ENCODE data around the gene SHD. TPM values are rescaled to one million over a fixed set of nuclear protein-coding genes. Genes with fewer than 3 reads are reported as not detected.
A peak's percentile ranks its signal among the peaks of the same experiment; 100 is the strongest.

The SHD gene
- total and polyA plus RNA-seq, 2 experiments from 2014 or later: 1.8 to 8.0 TPM

DNA sequence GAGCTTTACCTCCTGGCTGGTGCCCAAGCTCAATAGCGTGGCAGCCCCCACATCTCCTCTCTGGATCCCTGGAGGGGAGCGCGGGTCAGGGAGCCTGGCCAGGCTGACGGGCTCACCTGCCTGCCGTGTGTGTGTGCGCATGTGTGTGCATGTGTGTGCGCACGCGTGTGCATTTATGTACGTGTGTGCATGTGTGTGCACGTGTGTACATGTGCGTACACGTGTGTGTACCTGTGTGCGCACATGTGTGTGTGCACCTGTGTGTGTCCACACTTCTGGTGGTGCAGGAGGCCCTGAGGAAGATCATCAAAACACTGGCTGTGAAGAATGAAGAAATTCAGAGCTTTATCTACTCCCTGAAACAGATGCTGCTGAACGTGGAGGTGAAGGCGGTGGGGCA, 26.6 kb downstream of the SHD start:
- H3K4me1 Mint-ChIP-seq: peaks cover 15% of the 10 kb centered on the region
- ATAC-seq: no peak
- H2AFZ ChIP-seq: no peak overlapping the region
- H3K9me3 Mint-ChIP-seq: no peaks in the 10 kb centered on the region; the same call in 2 of the 3 replicates
- no peaks in the 10 kb centered on the region for H3K9me2 ChIP-seq (ENCODE audit: insufficient read depth)
- no peak for TF ChIP-seq EZH2phosphoT487 (IDR thresholded peaks at IDR 0.05; ENCODE audit: unreplicated experiment)
- no peak for TF ChIP-seq ZNF331 (CRISPR knock-in tag; IDR thresholded peaks at IDR 0.05; ENCODE audit: low read depth)
- TF ChIP-seq, protein P1, sequence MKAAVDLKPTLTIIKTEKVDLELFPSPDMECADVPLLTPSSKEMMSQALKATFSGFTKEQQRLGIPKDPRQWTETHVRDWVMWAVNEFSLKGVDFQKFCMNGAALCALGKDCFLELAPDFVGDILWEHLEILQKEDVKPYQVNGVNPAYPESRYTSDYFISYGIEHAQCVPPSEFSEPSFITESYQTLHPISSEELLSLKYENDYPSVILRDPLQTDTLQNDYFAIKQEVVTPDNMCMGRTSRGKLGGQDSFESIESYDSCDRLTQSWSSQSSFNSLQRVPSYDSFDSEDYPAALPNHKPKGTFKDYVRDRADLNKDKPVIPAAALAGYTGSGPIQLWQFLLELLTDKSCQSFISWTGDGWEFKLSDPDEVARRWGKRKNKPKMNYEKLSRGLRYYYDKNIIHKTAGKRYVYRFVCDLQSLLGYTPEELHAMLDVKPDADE (IDR thresholded peaks at IDR 0.05): no peak
- no peak for TF ChIP-seq EZH2 (IDR thresholded peaks at IDR 0.05; ENCODE audit: low read depth, unreplicated experiment)
- TF ChIP-seq, protein P2, sequence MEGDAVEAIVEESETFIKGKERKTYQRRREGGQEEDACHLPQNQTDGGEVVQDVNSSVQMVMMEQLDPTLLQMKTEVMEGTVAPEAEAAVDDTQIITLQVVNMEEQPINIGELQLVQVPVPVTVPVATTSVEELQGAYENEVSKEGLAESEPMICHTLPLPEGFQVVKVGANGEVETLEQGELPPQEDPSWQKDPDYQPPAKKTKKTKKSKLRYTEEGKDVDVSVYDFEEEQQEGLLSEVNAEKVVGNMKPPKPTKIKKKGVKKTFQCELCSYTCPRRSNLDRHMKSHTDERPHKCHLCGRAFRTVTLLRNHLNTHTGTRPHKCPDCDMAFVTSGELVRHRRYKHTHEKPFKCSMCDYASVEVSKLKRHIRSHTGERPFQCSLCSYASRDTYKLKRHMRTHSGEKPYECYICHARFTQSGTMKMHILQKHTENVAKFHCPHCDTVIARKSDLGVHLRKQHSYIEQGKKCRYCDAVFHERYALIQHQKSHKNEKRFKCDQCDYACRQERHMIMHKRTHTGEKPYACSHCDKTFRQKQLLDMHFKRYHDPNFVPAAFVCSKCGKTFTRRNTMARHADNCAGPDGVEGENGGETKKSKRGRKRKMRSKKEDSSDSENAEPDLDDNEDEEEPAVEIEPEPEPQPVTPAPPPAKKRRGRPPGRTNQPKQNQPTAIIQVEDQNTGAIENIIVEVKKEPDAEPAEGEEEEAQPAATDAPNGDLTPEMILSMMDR (conservative IDR thresholded peaks at IDR 0.05; ENCODE audit: low read depth in 2 of 2): no peak
- TF ChIP-seq, protein P3, sequence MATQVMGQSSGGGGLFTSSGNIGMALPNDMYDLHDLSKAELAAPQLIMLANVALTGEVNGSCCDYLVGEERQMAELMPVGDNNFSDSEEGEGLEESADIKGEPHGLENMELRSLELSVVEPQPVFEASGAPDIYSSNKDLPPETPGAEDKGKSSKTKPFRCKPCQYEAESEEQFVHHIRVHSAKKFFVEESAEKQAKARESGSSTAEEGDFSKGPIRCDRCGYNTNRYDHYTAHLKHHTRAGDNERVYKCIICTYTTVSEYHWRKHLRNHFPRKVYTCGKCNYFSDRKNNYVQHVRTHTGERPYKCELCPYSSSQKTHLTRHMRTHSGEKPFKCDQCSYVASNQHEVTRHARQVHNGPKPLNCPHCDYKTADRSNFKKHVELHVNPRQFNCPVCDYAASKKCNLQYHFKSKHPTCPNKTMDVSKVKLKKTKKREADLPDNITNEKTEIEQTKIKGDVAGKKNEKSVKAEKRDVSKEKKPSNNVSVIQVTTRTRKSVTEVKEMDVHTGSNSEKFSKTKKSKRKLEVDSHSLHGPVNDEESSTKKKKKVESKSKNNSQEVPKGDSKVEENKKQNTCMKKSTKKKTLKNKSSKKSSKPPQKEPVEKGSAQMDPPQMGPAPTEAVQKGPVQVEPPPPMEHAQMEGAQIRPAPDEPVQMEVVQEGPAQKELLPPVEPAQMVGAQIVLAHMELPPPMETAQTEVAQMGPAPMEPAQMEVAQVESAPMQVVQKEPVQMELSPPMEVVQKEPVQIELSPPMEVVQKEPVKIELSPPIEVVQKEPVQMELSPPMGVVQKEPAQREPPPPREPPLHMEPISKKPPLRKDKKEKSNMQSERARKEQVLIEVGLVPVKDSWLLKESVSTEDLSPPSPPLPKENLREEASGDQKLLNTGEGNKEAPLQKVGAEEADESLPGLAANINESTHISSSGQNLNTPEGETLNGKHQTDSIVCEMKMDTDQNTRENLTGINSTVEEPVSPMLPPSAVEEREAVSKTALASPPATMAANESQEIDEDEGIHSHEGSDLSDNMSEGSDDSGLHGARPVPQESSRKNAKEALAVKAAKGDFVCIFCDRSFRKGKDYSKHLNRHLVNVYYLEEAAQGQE (IDR thresholded peaks at IDR 0.05; ENCODE audit: unreplicated experiment): no peak
- TF ChIP-seq CREB1 (CRISPR knock-in tag; IDR thresholded peaks at IDR 0.05; ENCODE audit: low read depth): no peak
- TF ChIP-seq STAT1 (IDR thresholded peaks at IDR 0.05; ENCODE audit: unreplicated experiment): no peak
- TF ChIP-seq, protein P4, sequence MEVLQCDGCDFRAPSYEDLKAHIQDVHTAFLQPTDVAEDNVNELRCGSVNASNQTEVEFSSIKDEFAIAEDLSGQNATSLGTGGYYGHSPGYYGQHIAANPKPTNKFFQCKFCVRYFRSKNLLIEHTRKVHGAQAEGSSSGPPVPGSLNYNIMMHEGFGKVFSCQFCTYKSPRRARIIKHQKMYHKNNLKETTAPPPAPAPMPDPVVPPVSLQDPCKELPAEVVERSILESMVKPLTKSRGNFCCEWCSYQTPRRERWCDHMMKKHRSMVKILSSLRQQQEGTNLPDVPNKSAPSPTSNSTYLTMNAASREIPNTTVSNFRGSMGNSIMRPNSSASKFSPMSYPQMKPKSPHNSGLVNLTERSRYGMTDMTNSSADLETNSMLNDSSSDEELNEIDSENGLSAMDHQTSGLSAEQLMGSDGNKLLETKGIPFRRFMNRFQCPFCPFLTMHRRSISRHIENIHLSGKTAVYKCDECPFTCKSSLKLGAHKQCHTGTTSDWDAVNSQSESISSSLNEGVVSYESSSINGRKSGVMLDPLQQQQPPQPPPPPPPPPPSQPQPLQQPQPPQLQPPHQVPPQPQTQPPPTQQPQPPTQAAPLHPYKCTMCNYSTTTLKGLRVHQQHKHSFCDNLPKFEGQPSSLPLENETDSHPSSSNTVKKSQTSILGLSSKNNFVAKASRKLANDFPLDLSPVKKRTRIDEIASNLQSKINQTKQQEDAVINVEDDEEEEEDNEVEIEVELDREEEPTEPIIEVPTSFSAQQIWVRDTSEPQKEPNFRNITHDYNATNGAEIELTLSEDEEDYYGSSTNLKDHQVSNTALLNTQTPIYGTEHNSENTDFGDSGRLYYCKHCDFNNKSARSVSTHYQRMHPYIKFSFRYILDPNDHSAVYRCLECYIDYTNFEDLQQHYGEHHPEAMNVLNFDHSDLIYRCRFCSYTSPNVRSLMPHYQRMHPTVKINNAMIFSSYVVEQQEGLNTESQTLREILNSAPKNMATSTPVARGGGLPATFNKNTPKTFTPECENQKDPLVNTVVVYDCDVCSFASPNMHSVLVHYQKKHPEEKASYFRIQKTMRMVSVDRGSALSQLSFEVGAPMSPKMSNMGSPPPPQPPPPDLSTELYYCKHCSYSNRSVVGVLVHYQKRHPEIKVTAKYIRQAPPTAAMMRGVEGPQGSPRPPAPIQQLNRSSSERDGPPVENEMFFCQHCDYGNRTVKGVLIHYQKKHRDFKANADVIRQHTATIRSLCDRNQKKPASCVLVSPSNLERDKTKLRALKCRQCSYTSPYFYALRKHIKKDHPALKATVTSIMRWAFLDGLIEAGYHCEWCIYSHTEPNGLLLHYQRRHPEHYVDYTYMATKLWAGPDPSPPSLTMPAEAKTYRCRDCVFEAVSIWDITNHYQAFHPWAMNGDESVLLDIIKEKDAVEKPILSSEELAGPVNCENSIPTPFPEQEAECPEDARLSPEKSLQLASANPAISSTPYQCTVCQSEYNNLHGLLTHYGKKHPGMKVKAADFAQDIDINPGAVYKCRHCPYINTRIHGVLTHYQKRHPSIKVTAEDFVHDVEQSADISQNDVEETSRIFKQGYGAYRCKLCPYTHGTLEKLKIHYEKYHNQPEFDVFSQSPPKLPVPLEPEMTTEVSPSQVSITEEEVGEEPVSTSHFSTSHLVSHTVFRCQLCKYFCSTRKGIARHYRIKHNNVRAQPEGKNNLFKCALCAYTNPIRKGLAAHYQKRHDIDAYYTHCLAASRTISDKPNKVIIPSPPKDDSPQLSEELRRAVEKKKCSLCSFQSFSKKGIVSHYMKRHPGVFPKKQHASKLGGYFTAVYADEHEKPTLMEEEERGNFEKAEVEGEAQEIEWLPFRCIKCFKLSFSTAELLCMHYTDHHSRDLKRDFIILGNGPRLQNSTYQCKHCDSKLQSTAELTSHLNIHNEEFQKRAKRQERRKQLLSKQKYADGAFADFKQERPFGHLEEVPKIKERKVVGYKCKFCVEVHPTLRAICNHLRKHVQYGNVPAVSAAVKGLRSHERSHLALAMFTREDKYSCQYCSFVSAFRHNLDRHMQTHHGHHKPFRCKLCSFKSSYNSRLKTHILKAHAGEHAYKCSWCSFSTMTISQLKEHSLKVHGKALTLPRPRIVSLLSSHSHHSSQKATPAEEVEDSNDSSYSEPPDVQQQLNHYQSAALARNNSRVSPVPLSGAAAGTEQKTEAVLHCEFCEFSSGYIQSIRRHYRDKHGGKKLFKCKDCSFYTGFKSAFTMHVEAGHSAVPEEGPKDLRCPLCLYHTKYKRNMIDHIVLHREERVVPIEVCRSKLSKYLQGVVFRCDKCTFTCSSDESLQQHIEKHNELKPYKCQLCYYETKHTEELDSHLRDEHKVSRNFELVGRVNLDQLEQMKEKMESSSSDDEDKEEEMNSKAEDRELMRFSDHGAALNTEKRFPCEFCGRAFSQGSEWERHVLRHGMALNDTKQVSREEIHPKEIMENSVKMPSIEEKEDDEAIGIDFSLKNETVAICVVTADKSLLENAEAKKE (CRISPR knock-in tag; IDR thresholded peaks at IDR 0.05): no peak
- no peak for TF ChIP-seq ZNF114 (CRISPR knock-in tag; IDR thresholded peaks at IDR 0.05)
- no peaks in the 10 kb centered on the region for H4K20me1 ChIP-seq (replicated peaks; ENCODE audit: insufficient read depth)
- H3K36me3 ChIP-seq (ENCODE audit: insufficient read depth): peaks cover 11% of the 10 kb centered on the region; the same call in 1 of the 2 replicates
- no peaks in the 10 kb centered on the region; the same call in 1 of the 2 replicates for H3K4me1 ChIP-seq (ENCODE audit: insufficient read depth)
- no peak overlapping the region for H3K4me3 ChIP-seq
- peaks cover 8% of the 10 kb centered on the region; the same call in 1 of the 2 replicates for H3F3A ChIP-seq (replicated peaks; ENCODE audit: low read depth)
- no peak overlapping the region for H3K27ac ChIP-seq (ENCODE audit: low read depth)
- H3K4me2 ChIP-seq: no peak overlapping the region
- H3K27ac Mint-ChIP-seq: no peak overlapping the region
- no peaks in the 10 kb centered on the region for H3K79me2 ChIP-seq (replicated peaks; ENCODE audit: insufficient read depth)
- H3K27me3 ChIP-seq (ENCODE audit: insufficient read depth): no peaks in the 10 kb centered on the region
- H3K27me3 Mint-ChIP-seq (ENCODE audit: insufficient read depth, low read depth, poor library complexity): peaks cover 11% of the 10 kb centered on the region
- no peak for DNase-seq (ENCODE audit: low spot score)
- peak overlapping the region; percentile 67; the same call in 2 of the 3 replicates for H3K4me3 Mint-ChIP-seq
- H3K36me3 Mint-ChIP-seq (ENCODE audit: low read depth): peaks cover 47% of the 10 kb centered on the region

All from GM23338 (cell line).